Brain microvascular endothelial cell (primary cell): ENCODE results near the gene CBX3.

Experiments
- DNase-seq: peaks from one replicate; pipeline ENCODE4 v3.0.0-alpha.2; 2020
- H3K27ac ChIP-seq: fragments of 250-450 bp; sonication (Bioruptor Pico); 2 replicates; pipeline ENCODE4 v1.5.1; 2020; ENCODE audit warnings: mild to moderate bottlenecking, moderate library complexity
- H3K27me3 ChIP-seq: fragments of 250-450 bp; sonication (Bioruptor Pico); replicated peaks from 2 replicates; pipeline ENCODE4 v1.5.1; 2020; ENCODE audit warnings: mild to moderate bottlenecking
- H3K36me3 ChIP-seq: fragments of 250-450 bp; sonication (Bioruptor Pico); replicated peaks from 2 replicates; pipeline ENCODE4 v1.5.1; 2020; ENCODE audit warnings: mild to moderate bottlenecking
- H3K4me3 ChIP-seq: 2 replicates; pipeline ENCODE4 v1.5.1; 2011; ENCODE audit warnings: low read depth, mild to moderate bottlenecking, control low read depth, low read length, moderate library complexity
- CTCF ChIP-seq: IDR thresholded peaks from 2 replicates; pipeline ENCODE4 v1.5.1; 2011; ENCODE audit warnings: low read depth, mild to moderate bottlenecking, moderate library complexity, low read length, control low read depth, inconsistent platforms; ENCODE audit errors: missing control alignments
- in situ Hi-C: cut with HindIII; loops from 2 replicates; pipeline ENCODE4 v1.10.0; 2017; ENCODE audit warnings: low sequenced_read_pairs, low pct_ligation_motif_present

Gene CBX3

DNA sequence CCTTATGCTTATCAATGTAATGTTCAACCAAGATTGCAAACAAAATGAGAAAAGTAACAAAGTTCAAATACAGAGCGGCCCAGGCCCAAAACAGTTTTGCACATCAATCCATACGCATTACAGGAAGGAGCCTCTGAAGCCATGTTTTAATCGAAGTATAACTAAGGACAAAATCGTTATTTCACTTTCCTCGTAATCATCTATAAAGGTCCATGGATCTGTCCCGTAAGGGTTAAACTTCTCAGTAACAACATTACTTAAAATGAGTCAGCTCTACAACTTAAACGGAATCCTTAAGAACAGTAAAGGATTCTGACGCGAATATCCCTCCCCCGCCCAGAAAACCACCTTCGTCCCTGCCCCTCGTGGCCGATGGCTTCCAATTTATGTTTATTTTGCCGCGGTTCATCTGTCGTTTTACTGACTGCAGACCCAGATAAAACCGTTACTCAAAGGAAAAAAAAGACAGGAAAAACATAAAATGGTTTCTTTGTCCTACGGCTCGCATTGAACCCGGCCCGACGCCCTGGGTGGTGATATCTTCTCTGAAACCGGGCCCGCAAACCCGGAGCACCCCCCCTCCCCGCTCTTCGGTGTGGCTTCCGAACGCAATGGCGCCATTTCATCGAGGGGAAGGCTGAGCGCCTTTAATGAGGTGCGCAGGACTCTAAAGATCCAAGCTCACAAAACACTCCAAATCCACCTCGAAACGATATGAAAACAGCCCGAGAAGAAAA, 2.1 kb upstream of the CBX3 start:
- Histone ChIP-seq H3K4me3 (peak overlapping the region; percentile 98), H3K36me3 (peaks cover 40% of the 10 kb centered on the region), H3K27me3 (no peaks in the 10 kb centered on the region), H3K27ac (peak overlapping the region; percentile 81)
- in situ Hi-C loops, result no loop called here
- TF ChIP-seq CTCF, result no peak
- DNase-seq, result no peak

GRCh38 chr7:26200038-26200443, 1.5 kb upstream of the CBX3 start:
- H3K4me3 ChIP-seq, result peak overlapping the region; percentile 98
- H3K27me3 ChIP-seq, result no peaks in the 10 kb centered on the region
- no peak for DNase-seq
- peaks cover 36% of the 10 kb centered on the region for H3K36me3 ChIP-seq
- peak overlapping the region; percentile 81 for H3K27ac ChIP-seq
- in situ Hi-C loops, result no loop called here
- TF ChIP-seq CTCF, result no peak

DNA sequence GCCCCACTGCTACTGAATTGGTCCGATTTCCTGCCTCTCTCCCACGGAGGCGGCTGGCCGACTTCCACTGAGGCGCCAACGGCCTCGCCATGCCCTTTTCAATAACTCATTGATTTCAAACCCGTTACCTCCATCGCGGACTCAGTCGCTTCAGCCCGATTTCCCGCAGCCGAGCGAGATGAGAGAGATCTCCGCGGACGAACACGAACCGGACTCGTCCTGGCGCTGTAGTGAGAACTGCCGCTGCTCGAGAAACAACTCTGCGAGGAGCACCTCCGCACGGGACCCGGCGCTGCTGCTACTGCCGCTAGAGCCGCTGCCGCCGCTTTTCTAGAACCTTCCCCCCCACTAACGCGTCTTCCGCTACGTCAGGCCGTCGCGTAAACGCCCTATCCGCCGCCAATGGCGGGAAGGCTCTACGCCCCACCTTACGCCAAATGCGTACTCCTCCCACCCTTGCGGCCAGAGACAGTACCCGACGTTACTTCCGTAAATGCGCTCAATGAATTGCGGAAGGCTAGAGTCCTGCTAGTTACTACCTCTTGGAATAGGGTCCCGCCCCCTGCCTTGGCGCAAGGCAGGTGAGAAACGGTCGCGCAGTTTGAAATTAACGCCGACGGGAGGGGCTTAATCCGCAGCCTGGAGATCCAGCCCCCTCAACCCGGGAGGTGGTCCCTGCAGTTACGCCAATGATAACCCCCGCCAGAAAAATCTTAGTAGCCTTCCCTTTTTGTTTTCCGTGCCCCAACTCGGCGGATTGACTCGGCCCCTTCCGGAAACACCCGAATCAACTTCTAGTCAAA, 900 bp upstream of the CBX3 start, which contains the start of gene HNRNPA2B1:
HNRNPA2B1 (minus strand) TSS at position 303 of the 803 bp plus-strand sequence; CDS start at position 134, 169 bp downstream.
- DNase-seq, result peak; percentile 97
- Histone ChIP-seq H3K4me3 (peak within 1 kb of the TSS; percentile 98), H3K27ac (peak within 1 kb of the TSS; percentile 88), H3K27me3 (no peaks in the 10 kb centered on the region), H3K36me3 (peaks cover 30% of the 10 kb centered on the region)
- TF ChIP-seq CTCF, result peak; percentile 1
- in situ Hi-C loops, result no loop called here

- TF ChIP-seq CTCF, result no peak
- in situ Hi-C loops, result no loop called here
- Histone ChIP-seq H3K27ac (peak overlapping the region; percentile 88), H3K4me3 (peak overlapping the region; percentile 98), H3K36me3 (peaks cover 18% of the 10 kb centered on the region), H3K27me3 (no peaks in the 10 kb centered on the region)
- no peak for DNase-seq
Measured at GRCh38 chr7:26202019-26202990, 760 bp downstream of the CBX3 start.

DNA sequence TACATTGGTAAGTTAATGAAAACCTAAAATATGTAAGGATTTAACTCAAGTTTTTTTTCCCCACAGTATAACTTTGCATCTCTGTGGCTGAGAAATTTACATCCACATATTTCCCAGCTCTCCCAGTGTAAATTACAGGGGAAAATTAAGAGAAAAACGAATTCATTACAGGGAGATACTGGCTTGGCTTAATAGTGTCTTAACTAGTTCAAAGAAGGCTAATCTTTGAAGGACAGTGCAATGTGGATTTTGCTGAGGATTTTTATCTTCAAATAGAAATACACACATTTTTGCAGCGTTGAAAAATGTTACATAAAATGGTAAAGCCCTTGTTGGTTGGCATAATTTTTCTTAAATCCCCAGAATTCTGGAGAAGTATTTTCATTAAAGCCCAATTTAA, 1.5 kb downstream of the CBX3 start:
- no peak for DNase-seq
- no peak for TF ChIP-seq CTCF
- Histone ChIP-seq H3K27me3 (no peaks in the 10 kb centered on the region), H3K36me3 (peaks cover 21% of the 10 kb centered on the region), H3K27ac (no peak overlapping the region), H3K4me3 (peak overlapping the region; percentile 98)
- in situ Hi-C loops, result no loop called here
